Muscle layer of duodenum (tissue), 2 donors: ENCODE data around the gene RAX2.

ENCODE experiments used
- H3K27ac ChIP-seq: one replicate; pipeline ENCODE4 v1.7.0; 2013; ENCODE audit warnings: mild to moderate bottlenecking, low read length
- H3K27me3 ChIP-seq: one replicate; pipeline ENCODE4 v1.7.0; 2013; ENCODE audit warnings: low read depth, mild to moderate bottlenecking, control low read depth, low read length
- H3K36me3 ChIP-seq, 2 donors: one replicate each; pipeline ENCODE4 v1.7.0; 2013; ENCODE audit warnings: low read length in 2 of 2, control low read depth in 1 of 2, mild to moderate bottlenecking in 1 of 2; ENCODE audit not compliant: insufficient read depth in 2 of 2, control insufficient read depth in 1 of 2
- H3K4me1 ChIP-seq, 2 donors: one replicate each; pipeline ENCODE4 v1.7.0; 2013; ENCODE audit warnings: low read length in 2 of 2, mild to moderate bottlenecking in 2 of 2, control low read depth in 1 of 2, moderate library complexity in 1 of 2; ENCODE audit not compliant: insufficient read depth in 2 of 2, control insufficient read depth in 1 of 2
- H3K4me3 ChIP-seq, 2 donors: one replicate each; pipeline ENCODE4 v1.7.0; 2013; ENCODE audit warnings: low read length in 2 of 2, low read depth in 1 of 2, mild to moderate bottlenecking in 1 of 2
- H3K9me3 ChIP-seq, 2 donors: one replicate each; pipeline ENCODE4 v1.7.0; 2013; ENCODE audit warnings: low read length in 2 of 2, control low read depth in 1 of 2, mild to moderate bottlenecking in 1 of 2; ENCODE audit not compliant: control insufficient read depth in 1 of 2
- donor health status: healthy.

Gene RAX2

DNA sequence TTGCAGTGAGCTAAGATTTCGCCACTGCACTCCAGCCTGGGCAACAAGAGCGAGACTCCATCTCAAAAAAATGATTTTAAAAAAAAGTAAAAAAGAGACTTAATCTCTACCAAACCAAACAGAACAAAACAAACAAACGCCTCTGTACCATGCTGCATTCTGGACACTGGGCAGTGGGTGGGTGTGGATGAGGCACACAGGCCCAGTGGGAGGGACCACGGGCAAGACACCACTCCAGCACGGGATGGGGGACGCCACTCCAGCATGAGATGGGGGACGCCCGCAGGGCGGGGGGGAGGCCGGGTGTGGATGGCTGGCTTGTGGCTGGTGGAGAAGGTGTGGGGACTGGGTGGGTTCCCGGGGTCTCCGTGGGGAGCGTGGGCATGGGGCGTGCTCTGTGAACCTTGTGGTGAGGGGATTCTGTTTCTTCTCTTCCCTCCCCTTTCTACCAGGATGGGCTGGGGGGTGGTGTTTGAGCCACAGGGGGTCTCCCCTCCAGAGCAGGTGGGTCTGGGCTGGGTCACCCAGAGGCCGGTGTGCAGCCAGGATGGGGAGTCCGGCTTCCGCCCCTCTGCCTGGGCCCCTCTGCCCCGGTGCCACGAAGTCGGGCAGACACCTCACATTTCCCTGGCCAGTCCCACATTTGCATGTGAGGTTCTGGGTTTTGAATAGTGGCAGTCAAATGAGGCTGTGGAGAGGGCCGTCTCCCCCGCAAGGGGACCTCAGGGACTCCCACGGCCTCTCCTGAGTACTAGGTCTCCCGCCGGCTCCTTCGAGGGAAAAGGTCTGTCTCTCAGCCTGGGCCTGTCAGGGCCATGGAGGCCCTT lies 38.1 kb upstream of the RAX2 start:
- Histone ChIP-seq H3K9me3 (no peaks in the 10 kb centered on the region), H3K27me3 (no peaks in the 10 kb centered on the region), H3K27ac (no peak overlapping the region), H3K36me3 (no peaks in the 10 kb centered on the region), H3K4me1 (no peaks in the 10 kb centered on the region), H3K4me3 (no peak overlapping the region)

DNA sequence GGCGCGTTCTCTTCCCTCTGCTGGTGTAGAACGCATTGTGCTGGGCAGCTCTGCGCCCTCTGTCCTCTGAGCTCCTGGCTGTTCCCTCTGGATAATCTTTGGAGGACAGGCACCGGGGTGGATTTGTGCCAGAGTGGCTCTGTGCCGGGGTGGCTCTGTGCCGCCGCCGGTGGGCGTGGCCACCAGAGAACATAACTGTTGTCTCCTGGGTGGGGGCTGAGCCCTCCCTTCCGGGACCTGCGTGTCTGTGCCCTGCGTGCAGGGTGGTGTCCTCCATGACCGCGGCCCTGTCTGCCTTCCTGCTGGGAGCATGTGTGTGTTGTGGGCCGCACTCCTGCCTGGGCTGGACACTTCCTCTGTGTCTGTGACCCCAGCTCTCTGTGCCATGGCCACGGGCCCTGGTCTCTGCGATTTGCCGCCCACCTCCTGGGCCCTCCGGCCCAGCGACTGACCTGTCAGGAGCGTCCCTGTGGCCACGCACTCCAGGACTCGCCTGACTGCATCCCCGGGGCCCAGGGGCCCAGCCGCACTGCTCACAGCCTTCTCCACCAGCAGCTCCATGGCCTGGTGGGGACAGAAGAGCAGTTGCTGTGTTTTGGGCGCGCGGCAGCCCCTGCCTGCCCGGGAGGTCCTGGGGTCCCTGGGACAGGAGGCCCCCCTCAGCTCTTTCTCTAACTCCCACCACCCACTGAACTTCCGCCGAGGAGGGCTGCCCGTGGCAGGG lies 36.6 kb upstream of the RAX2 start:
- Histone ChIP-seq H3K9me3 (no peaks in the 10 kb centered on the region), H3K4me1 (no peaks in the 10 kb centered on the region), H3K4me3 (no peak overlapping the region), H3K27me3 (no peaks in the 10 kb centered on the region), H3K27ac (no peak overlapping the region), H3K36me3 (no peaks in the 10 kb centered on the region)

DNA sequence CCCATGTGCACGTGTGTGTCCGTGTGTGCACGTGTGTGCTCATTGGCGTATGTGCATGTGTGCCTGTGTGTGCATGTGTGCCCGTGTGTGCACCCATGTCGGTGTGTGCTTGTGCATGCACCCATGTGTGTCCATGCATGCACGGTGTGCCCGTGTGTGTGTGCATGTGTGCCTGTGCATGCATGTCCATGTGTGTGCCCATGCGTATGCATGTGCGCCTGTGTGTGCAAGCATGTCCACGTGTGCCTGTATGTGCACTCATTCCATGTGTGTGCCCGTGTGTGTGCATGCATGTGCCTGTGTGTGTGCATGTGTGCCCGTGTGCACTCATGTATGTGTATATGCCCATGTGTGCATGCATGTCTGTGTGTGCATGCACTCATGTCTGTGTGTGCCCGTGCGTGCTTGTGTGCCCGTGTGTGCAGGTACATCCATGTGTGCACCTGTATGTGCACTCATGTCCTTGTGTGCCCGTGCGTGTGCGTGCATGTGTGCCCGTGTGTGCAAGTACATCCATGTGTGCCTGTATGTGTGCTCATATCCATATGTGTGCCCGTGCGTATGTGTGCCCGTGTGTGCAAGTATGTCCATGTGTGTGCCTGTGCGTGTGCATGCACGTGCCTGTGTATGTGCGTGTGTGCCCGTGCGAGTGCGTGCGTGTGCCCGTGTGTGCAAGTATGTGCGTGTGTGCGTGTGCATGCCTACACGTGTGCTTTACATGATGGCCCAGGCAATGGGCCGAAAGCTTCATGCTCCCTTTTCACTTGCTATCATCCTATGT lies 35.7 kb upstream of the RAX2 start:
- H3K36me3 ChIP-seq: no peaks in the 10 kb centered on the region
- no peaks in the 10 kb centered on the region for H3K4me1 ChIP-seq
- no peak overlapping the region for H3K4me3 ChIP-seq
- no peaks in the 10 kb centered on the region for H3K9me3 ChIP-seq
- H3K27ac ChIP-seq: no peak overlapping the region
- no peaks in the 10 kb centered on the region for H3K27me3 ChIP-seq

DNA sequence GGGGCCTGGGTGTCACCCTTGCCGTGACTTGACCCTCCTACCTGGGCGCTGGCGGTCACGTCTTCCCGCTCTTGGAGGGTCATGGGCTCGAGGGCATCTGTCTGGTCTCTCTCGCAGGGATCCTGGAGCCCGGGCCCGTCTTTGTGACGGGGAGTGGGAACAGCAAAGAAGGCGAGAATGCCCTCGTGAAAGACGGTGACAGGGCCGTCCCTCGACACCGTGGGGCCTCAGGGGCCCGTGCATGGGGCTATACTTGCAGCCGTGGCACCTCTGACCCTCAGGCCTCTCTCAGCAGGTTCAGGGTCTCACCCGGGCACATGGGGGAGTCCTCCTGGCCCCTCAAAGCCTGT lies 35.1 kb upstream of the RAX2 start:
- H3K4me1 ChIP-seq: no peaks in the 10 kb centered on the region
- H3K4me3 ChIP-seq: no peak overlapping the region
- H3K27me3 ChIP-seq: no peaks in the 10 kb centered on the region
- H3K36me3 ChIP-seq: no peaks in the 10 kb centered on the region
- H3K27ac ChIP-seq: no peak overlapping the region
- H3K9me3 ChIP-seq: no peaks in the 10 kb centered on the region

DNA sequence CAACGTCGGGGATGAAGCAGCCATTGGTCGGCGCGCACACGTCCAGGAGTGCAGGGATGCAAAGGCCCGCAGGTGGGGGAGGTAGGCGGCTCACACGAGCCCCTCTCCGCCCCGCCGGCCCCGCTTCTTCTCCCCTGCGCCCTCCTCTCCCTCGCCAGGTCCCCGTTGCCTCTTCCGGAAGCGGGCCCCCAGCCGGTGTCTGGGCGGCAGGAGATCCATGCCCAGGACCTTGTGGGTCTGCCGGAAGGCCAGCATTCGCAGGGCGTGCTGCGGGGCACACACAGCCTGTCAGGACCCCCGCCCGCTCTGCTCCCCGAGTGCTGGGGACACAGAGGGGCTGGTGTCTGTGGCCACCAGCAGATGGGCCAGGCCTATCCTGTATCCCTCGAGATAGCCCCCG lies 33.8 kb upstream of the RAX2 start:
- no peaks in the 10 kb centered on the region for H3K9me3 ChIP-seq
- H3K4me3 ChIP-seq: no peak overlapping the region
- no peaks in the 10 kb centered on the region for H3K36me3 ChIP-seq
- H3K27me3 ChIP-seq: peaks cover 7% of the 10 kb centered on the region
- H3K27ac ChIP-seq: no peak overlapping the region
- H3K4me1 ChIP-seq: peaks cover 0 to 11% of the 10 kb centered on the region in 2 donors

DNA sequence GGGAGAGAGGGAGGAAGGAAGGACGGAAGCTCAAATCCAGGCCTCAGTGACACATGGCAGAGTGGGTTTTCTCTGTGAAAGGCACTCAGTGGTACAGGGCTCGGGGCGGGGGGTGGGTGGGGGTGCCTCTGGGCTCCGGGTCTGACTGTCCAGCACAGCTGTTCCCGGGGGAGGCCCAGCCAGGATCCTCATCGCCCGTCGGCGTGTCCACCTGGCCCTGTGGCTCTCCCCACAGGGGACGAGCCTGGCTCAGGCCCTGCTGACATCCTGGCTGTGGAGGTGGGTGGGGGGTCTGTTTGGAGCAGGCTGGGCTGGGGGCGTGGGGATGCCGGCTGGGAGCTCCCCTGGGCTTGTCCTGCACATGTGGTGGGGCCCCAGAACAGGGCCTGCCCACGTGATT lies 32.4 kb upstream of the RAX2 start:
- no peak overlapping the region for H3K27ac ChIP-seq
- H3K4me1 ChIP-seq: peaks cover 0 to 12% of the 10 kb centered on the region in 2 donors
- no peak overlapping the region for H3K4me3 ChIP-seq
- no peaks in the 10 kb centered on the region for H3K9me3 ChIP-seq
- H3K27me3 ChIP-seq: peaks cover 7% of the 10 kb centered on the region
- no peaks in the 10 kb centered on the region for H3K36me3 ChIP-seq

DNA sequence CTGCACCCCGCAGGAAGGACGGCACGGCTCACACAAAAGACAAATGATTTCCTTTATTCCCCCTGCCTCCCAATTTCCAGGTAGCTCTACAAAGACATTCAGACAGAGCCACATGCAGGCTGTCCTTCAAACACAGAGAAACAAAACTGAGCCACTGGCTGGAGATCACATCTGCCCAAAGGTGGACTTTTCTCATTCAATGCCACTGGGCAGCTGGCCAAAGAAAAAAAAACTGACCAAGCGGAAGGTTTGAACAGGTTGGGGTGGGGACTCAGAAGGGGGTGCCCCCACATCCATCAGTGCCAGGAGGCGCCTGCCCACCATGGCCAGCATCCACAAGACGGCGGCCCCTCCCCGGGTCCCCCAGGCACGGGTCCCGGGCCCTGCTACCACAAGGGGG lies 32.0 kb upstream of the RAX2 start:
- Histone ChIP-seq H3K9me3 (no peaks in the 10 kb centered on the region), H3K4me1 (peaks cover 0 to 12% of the 10 kb centered on the region in 2 donors), H3K27ac (no peak overlapping the region), H3K27me3 (peaks cover 11% of the 10 kb centered on the region), H3K4me3 (no peak overlapping the region), H3K36me3 (no peaks in the 10 kb centered on the region)

DNA sequence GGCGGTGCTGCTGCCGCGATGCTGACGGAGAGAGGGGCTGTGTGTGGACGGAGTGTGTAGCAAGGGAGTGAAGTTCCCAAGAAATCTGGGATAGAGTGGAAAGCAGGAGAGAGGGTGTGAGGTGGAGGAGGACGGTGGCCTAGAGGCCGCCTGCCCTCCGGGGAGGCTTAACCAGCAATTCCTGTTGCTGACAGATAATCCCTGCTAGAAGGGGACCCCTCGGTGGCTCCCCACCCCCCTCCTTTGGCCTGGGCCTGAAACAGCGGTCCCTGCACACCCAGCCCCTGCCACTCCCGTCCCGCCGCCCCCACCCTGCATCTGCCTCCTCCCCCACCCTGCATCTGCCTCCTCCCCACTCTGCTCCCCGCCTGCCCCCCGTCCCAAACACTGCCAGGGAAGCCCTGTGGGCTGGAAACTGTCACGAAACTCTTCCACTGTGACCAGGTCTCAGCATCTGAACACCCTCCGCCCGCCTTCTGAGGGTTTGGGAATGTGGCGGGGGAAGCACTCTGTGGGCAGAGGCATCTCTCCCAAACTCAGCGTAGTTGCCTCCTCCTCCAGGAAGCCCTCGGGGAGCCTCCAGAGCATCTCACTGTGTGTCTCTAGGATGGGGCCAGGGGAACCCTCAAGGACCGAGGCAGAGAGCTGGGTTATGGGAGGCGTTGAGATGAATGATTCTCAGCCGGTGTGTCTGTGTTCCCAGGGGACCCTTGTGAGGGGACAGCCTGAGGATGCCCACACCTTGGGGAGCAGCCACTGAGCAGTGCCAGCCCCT lies 31.3 kb upstream of the RAX2 start:
- Histone ChIP-seq H3K27ac (no peak overlapping the region), H3K4me1 (peaks cover 0 to 12% of the 10 kb centered on the region in 2 donors), H3K4me3 (no peak overlapping the region), H3K27me3 (peaks cover 11% of the 10 kb centered on the region), H3K36me3 (no peaks in the 10 kb centered on the region), H3K9me3 (no peaks in the 10 kb centered on the region)

DNA sequence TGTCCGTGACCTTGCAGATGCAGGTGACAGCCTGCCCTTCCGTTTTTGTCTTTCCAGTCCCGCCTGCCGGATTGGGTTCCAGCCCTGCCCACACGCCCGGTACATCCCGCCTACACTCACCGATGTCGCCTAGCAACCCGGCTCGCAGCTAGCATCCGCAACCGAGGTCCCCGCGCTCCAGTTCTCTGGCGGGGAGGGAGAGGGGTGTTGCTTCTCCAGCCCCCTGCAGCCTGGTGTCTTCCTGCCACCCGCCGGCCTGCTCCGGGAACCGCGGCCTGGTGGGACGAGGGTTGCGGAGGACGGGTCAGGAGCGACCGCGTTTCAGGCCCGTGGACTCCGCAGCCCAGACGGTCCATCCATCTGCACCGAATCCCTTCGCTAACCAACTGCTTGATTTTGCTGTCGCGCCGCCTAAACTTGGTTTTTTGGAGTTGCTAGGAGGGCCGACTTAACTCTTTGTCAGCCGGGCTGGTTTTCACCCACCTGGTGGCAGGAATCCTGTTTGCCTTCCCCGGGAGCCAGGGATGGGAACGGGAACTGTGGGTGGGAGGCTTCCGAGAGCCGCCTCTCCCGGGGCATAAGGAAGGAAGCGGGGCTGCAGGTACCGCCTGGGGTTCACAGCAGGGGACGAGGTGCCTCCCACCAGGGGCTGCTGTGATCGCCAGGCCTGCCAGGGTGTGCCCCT lies 29.5 kb upstream of the RAX2 start:
- H3K4me1 ChIP-seq: peaks cover 0 to 12% of the 10 kb centered on the region in 2 donors
- no peaks in the 10 kb centered on the region for H3K36me3 ChIP-seq
- peak overlapping the region in 1 of 2 donors; percentile 53 for H3K4me3 ChIP-seq
- H3K27me3 ChIP-seq: peaks cover 11% of the 10 kb centered on the region
- no peak overlapping the region for H3K27ac ChIP-seq
- peaks cover 0 to 4% of the 10 kb centered on the region in 2 donors for H3K9me3 ChIP-seq

DNA sequence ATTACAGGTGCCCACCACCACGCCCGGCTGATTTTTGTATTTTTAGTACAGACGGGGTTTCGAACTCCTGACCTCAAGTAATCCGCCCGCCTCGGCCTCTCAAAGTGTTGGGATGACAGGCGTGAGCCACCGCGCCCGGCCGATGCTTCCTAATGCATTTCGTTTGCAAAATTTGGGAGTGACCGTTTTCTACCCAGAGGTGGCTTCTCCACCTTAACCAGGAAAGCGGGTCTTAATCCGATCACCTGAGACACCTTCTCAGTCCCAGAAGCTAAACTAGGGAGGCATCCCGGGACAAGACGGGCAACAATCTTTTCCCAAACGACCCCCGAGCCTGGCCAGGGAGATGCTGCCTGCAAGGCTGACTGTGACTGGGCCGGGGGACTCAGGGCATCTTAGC lies 29.0 kb upstream of the RAX2 start:
- H3K36me3 ChIP-seq: no peaks in the 10 kb centered on the region
- H3K9me3 ChIP-seq: peaks cover 0 to 5% of the 10 kb centered on the region in 2 donors
- H3K27me3 ChIP-seq: peaks cover 11% of the 10 kb centered on the region
- H3K4me3 ChIP-seq: peak overlapping the region in 1 of 2 donors; percentile 53
- peaks cover 0 to 12% of the 10 kb centered on the region in 2 donors for H3K4me1 ChIP-seq
- no peak overlapping the region for H3K27ac ChIP-seq
